Astrocyte (in vitro differentiated cells and primary cell): ENCODE measurements around the gene ANGPTL8. TPM values are rescaled to one million over a fixed set of nuclear protein-coding genes. Genes with fewer than 3 reads are reported as not detected.

Source experiments
- DNase-seq: peaks from one replicate; pipeline ENCODE4 v3.0.0-alpha.2; 2010; ENCODE audit warnings: low read depth
- FAIRE-seq: peaks from 2 replicates; lab custom pipeline; 2011; peaks lifted over from hg19 to GRCh38; lab: Jason Lieb, UNC
- H2AFZ ChIP-seq: 2 replicates; pipeline ENCODE4 v1.6.0; 2012; ENCODE audit warnings: low read depth, low read length, inconsistent platforms
- H3K27ac ChIP-seq: 2 replicates; pipeline ENCODE4 v1.5.1; 2011; ENCODE audit warnings: low read depth, low read length, inconsistent platforms
- H3K27me3 ChIP-seq: 2 replicates; pipeline ENCODE4 v1.6.0; 2011; ENCODE audit warnings: low read length, inconsistent platforms; ENCODE audit not compliant: insufficient read depth
- H3K36me3 ChIP-seq: 2 replicates; pipeline ENCODE4 v1.5.1; 2011; ENCODE audit warnings: low read length, inconsistent platforms; ENCODE audit not compliant: insufficient read depth
- H3K4me1 ChIP-seq: 2 replicates; pipeline ENCODE4 v1.5.1; 2011; ENCODE audit warnings: low read length, inconsistent platforms; ENCODE audit not compliant: insufficient read depth
- H3K4me2 ChIP-seq: 2 replicates; pipeline ENCODE4 v1.6.0; 2012; ENCODE audit warnings: low read length, inconsistent platforms
- H3K4me3 ChIP-seq: 2 replicates; pipeline ENCODE4 v1.5.1; 2011; ENCODE audit warnings: low read depth, mild to moderate bottlenecking, low read length, inconsistent platforms; ENCODE audit not compliant: insufficient read depth
- H3K79me2 ChIP-seq: 2 replicates; pipeline ENCODE4 v1.6.0; 2012; ENCODE audit warnings: mild to moderate bottlenecking, low read length, inconsistent platforms; ENCODE audit not compliant: insufficient read depth
- H3K9ac ChIP-seq: 2 replicates; pipeline ENCODE4 v1.6.0; 2012; ENCODE audit warnings: mild to moderate bottlenecking, low read length, inconsistent platforms
- H3K9me3 ChIP-seq: 2 replicates; pipeline ENCODE4 v1.5.1; 2012; ENCODE audit warnings: low read depth, mild to moderate bottlenecking, low read length, inconsistent platforms; ENCODE audit not compliant: insufficient read depth
- H4K20me1 ChIP-seq: 2 replicates; pipeline ENCODE4 v1.6.0; 2012; ENCODE audit warnings: low read length, inconsistent platforms; ENCODE audit not compliant: insufficient read depth
- H3K27ac Mint-ChIP-seq: one replicate; pipeline ENCODE4 v1.8.0; 2021; ENCODE audit warnings: mild to moderate bottlenecking, mixed read lengths; ENCODE audit not compliant: unreplicated experiment
- H3K27me3 Mint-ChIP-seq: one replicate; pipeline ENCODE4 v1.8.0; 2021; ENCODE audit warnings: low read depth, mixed read lengths; ENCODE audit not compliant: unreplicated experiment
- H3K36me3 Mint-ChIP-seq: one replicate; pipeline ENCODE4 v1.8.0; 2021; ENCODE audit warnings: low read depth, mixed read lengths; ENCODE audit not compliant: unreplicated experiment
- H3K4me1 Mint-ChIP-seq: one replicate; pipeline ENCODE4 v1.8.0; 2021; ENCODE audit warnings: low read depth, mixed read lengths; ENCODE audit not compliant: unreplicated experiment
- H3K4me3 Mint-ChIP-seq: one replicate; pipeline ENCODE4 v1.8.0; 2021; ENCODE audit warnings: mild to moderate bottlenecking, moderate library complexity, mixed read lengths; ENCODE audit not compliant: unreplicated experiment
- H3K9me3 Mint-ChIP-seq: one replicate; pipeline ENCODE4 v1.8.0; 2021; ENCODE audit warnings: mild to moderate bottlenecking, mixed read lengths; ENCODE audit not compliant: unreplicated experiment
- CTCF ChIP-seq: IDR thresholded peaks from 2 replicates; pipeline ENCODE4 v1.5.1; 2011; ENCODE audit warnings: low read depth, mild to moderate bottlenecking, inconsistent platforms, low read length, moderate library complexity; ENCODE audit not compliant: insufficient read depth
- EZH2 ChIP-seq: IDR thresholded peaks from 2 replicates; pipeline ENCODE4 v1.6.1; 2012; ENCODE audit warnings: mild to moderate bottlenecking, low read length, inconsistent platforms; ENCODE audit not compliant: insufficient read depth
- total RNA-seq: library from RNA; stranded (reverse); gene quantifications from 2 replicates; pipeline ENCODE4 v1.2.1, GENCODE V29; 2021

Gene ANGPTL8
- total RNA-seq, 1 donor from 2014 or later: not detected

GRCh38 chr19:11273296-11273695 is 33.9 kb downstream of the ANGPTL8 start:
- H3K4me2 ChIP-seq: no peak overlapping the region
- Mint-ChIP-seq H3K36me3 (no peaks in the 10 kb centered on the region), H3K27me3 (peaks cover 6% of the 10 kb centered on the region), H3K4me1 (peaks cover 3% of the 10 kb centered on the region), H3K4me3 (no peak overlapping the region), H3K27ac (no peak overlapping the region), H3K9me3 (no peaks in the 10 kb centered on the region)
- no peaks in the 10 kb centered on the region for H4K20me1 ChIP-seq
- TF ChIP-seq EZH2: no peak
- no peak for TF ChIP-seq CTCF
- no peaks in the 10 kb centered on the region for H3K36me3 ChIP-seq
- FAIRE-seq (no peak), DNase-seq (no peak)
- no peaks in the 10 kb centered on the region for H3K9me3 ChIP-seq
- no peaks in the 10 kb centered on the region for H3K79me2 ChIP-seq
- no peak overlapping the region for H3K4me3 ChIP-seq
- H3K9ac ChIP-seq: no peak overlapping the region
- peaks cover 6% of the 10 kb centered on the region for H3K4me1 ChIP-seq
- H3K27ac ChIP-seq: no peak overlapping the region
- no peaks in the 10 kb centered on the region for H3K27me3 ChIP-seq
- H2AFZ ChIP-seq: no peak overlapping the region

DNA sequence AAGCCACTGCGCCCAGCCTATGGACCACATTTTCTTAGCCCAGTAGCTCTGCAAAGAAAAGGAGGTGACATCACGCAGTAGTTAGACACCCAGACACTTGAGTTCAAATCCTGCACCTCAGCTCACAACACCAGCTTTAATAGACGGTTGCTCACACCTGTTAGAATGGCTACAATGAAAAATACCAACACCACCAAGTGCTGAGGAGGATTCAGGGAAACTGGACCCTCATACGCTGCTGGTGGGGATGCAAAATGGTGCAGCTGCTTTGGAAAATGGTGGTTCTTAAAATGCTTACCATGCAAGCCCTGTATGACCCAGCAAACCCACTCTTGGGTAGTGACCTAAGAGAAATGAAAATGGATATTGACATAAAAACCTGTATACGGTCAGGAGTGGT is 34.6 kb downstream of the ANGPTL8 start:
- H3K4me1 ChIP-seq: peaks cover 5% of the 10 kb centered on the region

More for the DNA sequence above, 34.6 kb downstream of the ANGPTL8 start:
- no peak overlapping the region for H3K27ac Mint-ChIP-seq
- no peak overlapping the region for H2AFZ ChIP-seq
- H3K9ac ChIP-seq: no peak overlapping the region
- no peak overlapping the region for H3K4me3 ChIP-seq
- TF ChIP-seq EZH2: no peak
- no peak for TF ChIP-seq CTCF
- peaks cover 3% of the 10 kb centered on the region for H3K4me1 Mint-ChIP-seq
- no peaks in the 10 kb centered on the region for H3K36me3 ChIP-seq
- H3K36me3 Mint-ChIP-seq: no peaks in the 10 kb centered on the region
- H4K20me1 ChIP-seq: no peaks in the 10 kb centered on the region
- H3K9me3 Mint-ChIP-seq: no peaks in the 10 kb centered on the region
- peaks cover 4% of the 10 kb centered on the region for H3K27me3 Mint-ChIP-seq
- DNase-seq (no peak), FAIRE-seq (no peak)
- no peaks in the 10 kb centered on the region for H3K79me2 ChIP-seq
- no peaks in the 10 kb centered on the region for H3K27me3 ChIP-seq
- no peak overlapping the region for H3K4me3 Mint-ChIP-seq
- H3K4me2 ChIP-seq: no peak overlapping the region
- H3K27ac ChIP-seq: no peak overlapping the region
- no peaks in the 10 kb centered on the region for H3K9me3 ChIP-seq
